NCI-H187 (cell line): Measurements from ENCODE around the gene CAMK1.
"Not testable (repeated sequence)": the region's sequence is repeated elsewhere in the genome, so short reads cannot be mapped to it uniquely, and the experiment has no call there.

Source experiments
- DNase-seq, 2 experiments: peaks; one replicate each; lab custom pipeline; 2025; lab: John Stamatoyannopoulos, UW

The CAMK1 gene

DNA sequence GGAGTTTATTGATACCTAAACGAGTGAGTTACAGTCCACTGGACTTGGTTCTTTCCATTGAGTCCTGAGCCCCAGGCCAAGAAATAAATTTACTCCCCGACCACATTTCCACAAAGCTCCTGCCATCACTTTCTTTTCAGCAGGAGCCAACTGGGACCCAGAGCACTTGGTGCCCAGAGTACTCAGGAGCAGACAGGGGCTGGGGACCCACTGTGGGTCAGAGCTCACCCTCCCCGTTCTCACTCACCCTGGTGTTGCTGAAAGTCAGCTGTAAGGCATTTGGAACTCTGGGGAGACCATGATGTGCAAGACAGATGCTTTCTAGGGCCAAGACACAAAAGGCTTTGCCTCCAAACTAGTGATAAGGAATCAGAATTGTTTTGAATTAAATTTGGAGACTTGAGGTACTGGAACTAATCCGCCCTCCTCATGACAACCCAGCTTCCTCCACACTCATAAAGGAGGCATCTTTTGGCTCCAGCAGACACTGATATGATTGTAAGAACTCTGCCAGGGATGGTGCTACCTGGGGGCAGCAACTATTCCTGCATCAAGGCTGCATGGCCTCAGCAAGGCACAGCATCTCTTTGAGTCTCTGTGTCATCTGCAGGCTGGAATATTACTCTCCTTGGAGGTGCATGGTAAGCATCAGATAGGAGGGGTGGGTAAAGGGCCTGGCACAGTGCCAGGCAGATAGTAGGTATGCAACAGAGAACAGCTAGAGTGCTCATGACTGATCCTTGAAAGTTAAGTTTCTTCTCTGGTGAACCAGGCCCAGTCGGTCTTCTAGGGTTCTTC, 7.3 kb upstream of the CAMK1 start:
- no peak for DNase-seq

DNA sequence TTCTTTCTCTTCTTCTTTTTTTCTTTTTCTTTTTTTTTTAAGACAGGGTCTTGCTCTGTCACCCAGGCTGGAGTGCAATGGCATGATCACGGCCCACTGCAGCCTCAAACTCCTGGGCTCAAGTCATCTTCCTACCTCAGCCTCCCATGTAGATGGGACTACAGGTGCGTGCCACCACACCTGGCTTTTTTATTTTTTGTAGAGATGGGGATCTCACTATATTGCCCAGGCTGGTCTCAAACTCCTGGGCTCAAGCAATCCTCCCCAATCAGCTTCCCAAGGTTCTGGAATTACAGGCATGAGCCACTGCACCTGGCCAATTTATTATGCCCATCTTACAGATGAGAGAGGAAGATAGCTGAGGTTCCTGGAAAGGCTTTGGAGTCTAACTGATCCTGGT, 1.3 kb upstream of the CAMK1 start:
- DNase-seq, result not testable (repeated sequence)

DNA sequence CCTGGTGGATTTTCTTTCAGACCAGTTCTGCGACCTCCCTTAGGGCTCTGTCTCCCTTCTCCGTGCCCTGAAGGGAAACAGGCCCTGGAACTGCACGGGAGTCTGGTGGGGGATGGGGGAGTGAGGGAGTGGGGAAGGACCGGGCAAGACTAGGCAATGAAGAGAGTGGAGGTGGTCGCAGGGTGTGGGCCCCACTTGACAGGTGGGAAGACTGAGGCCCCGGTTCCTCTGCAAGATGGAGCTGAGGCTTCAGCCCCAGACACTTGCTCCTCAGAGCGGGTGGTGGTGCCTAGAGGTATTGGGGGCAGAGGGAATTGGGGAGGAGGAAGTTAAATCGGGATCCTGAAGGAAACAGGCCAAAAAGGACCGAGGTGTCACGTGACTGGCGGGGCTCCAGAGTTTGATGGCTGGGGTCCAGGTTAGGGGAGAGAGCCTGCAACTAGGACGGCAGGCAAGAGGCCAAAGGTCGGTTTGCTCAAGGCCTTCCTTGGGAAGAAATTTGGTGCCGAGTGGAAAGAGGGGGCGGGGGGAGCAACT, 597 bp upstream of the CAMK1 start:
- DNase-seq, result no peak

DNA sequence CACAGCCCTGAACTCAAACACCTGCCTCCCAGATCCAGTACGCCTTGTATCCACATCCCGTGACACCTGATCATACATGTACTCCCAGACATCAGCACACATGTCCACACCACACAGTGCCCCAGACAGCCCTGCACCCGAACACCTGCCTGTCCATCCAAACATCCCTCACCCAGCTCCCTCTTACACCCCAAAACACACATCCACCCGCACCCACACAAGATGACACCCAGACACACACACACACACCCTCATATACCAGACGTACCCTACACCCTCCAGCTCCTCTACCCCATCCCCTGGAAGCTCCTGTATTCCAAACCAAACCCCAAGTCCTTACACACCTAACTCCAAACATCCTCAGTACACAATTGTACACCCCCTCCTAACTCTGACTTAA, 735 bp downstream of the CAMK1 start:
- DNase-seq, result no peak

DNA sequence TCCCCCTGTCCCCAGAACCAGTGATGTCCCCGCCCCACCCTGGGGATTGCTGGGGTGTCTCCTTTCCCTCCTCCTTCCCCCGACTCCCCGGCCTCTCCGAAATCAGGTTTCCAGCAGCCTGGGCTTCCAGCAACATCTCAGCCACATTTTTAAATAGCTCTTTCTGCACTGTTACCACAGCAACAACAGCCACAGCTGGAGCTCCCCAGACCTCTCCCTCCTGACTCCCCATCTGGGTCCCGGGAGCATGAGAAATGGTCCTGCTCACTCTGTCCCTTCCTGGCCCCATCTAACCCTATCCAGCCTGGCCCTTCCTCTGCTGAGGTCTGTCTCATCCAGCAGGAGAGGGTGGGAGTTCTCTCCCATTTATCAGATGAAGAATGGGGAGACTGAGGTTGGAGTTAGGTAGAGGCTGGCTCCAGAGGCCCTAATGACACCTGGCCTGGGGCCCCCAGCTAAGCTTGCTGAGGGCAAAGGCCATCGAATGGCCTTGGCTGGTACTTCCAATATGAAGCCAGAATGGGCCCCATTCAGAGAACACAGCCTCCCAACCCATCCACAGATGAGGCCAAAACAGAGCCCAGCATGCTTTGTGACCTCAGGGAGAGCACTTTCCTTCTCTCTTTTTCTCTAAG, 1.5 kb downstream of the CAMK1 start:
- no peak for DNase-seq

DNA sequence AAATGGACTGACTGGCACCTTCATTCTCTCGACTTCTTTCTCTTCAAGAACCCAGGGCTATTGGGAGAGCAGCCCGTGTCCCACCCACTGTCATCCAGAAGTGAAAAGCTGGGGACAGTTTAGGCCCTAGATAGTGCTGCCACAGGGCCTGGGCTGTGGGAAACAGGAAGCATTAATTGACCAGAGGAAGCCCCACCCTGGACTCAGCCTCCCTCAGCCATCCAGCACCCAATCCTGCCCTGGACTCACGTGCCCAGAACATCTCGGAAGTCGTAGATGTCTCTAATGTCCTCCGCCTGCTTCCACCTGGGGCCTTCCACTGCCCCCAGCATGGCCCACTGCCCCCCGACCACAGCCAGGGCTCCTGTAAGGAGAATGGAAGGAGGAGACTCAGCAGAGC, 2.3 kb downstream of the CAMK1 start:
- no peak for DNase-seq

DNA sequence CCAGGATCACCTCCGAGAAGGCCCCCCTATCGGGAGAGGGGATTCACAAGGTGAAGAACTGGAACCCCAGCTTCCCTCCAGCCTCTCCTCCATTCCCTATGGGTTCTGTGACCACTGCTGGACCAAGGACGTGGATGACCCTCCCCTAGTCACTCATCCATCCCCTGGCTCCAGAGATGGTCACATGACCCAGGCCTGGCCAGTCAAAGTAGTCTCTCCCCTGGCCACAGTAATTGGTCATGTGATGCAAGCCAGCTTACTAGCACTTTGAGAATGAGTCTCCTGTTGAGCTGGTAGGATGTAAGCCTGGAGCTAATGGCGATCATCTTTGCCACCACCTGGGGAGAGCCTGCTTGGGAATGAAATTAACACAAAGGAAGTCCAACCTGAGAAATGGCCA, 3.9 kb downstream of the CAMK1 start:
- DNase-seq, result no peak

DNA sequence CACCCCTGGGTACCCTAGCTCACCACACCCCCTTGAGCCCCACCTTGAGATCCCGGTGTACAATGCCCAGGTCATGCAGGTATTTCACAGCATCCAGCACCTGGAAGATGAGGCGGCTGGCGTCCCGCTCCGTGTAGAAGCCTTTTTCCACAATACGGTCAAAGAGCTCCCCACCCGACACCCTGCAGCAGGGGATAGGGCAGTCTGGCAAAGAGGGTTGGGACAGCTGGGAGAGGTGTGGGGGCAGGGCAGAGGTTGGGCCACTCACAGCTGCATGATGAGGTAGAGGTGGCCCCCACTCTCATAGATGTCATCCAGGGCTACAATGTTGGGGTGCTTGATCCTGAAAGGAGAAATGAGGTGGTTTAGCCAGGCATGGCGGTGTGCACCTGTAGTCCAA, 6.9 kb downstream of the CAMK1 start:
- no peak for DNase-seq

DNA sequence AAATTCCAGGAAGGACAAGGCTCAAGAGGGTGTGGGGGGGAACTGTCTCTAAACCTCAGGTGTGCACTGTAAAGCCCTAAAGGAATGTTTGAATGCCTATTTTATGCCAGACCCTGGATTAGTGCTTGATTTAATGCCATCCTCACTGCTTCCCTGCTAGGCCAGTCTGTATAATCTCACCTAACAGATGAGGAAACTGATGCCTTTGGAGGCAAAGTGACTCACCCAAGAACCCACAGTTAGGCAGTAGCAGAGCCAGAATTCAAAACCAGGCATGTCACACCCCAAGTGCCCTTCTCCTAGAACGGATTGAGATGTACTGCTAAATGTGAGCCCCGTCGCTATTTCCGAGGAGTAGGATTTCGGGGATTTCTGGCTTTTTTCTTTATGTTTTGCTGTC, 7.8 kb downstream of the CAMK1 start:
- no peak for DNase-seq

DNA sequence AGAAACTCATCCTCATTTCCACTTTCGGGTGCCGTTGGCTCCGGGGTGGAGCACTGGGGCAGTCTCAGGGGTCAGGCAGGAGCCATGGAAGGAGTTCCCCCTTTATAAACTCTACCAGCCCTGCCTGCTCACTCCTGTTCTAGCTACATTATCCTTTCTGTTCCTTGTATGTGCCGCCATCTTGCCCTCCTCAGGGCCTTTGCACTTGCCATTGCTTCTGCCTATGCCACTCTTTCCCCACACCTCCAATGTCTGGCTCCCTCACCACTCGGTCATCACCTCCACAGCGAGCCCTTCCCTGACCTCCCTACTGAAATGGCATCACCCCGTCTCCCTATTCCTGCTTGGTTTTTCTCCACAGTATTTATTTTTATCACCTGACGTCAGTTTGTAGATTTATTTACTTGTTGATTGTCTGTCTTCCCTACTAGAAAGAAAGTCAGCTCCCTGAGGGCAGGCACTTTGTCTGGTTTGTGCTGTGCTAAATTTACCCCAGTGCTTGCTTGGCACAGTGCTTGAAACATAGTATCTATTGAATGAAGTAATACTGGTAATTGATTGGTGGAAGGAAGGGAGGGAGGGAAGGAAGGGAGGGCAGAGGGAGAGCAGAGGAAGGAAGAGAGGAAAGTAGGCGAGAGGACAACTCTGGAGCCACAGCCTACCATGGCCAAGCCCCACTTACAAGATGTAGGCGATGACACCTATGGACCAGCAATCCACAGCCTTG, 8.8 kb downstream of the CAMK1 start:
- no peak for DNase-seq

DNA sequence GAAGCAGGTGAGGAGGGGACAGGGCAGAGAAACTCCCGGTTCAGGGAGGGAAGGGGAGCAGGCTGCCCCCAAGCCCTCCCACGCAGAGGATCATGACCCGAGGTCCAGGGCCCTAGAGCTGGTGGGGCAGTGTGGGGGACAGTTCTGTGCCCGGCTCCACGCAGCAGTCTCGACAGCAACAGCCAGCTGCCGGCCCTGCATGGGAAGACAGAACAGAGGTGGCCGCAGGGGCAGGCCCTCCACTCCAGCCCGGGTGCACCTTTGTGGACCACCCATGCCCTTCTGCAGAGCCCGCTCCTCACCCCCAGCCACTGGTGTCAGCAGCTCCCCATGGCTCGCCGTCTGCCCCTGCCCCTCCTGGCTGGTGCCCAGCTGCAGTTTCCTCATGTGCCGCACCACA, 12.3 kb downstream of the CAMK1 start:
- no peak for DNase-seq

DNA sequence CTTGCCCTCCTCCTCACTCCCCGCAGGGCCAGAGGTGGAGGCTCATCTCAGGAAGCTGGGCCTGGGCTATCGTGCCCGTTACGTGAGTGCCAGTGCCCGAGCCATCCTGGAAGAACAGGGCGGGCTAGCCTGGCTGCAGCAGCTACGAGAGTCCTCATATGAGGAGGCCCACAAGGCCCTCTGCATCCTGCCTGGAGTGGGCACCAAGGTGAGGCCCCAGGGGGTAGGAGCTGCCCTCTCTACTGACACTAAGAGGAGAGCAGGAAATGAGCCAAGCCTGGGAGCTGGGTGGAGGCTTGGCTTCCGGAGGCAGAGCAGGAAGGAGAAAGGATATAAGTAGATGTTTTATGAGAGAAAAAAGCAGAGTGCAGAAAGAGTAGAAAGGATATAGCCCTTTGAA, 15.1 kb downstream of the CAMK1 start:
- no peak for DNase-seq

DNA sequence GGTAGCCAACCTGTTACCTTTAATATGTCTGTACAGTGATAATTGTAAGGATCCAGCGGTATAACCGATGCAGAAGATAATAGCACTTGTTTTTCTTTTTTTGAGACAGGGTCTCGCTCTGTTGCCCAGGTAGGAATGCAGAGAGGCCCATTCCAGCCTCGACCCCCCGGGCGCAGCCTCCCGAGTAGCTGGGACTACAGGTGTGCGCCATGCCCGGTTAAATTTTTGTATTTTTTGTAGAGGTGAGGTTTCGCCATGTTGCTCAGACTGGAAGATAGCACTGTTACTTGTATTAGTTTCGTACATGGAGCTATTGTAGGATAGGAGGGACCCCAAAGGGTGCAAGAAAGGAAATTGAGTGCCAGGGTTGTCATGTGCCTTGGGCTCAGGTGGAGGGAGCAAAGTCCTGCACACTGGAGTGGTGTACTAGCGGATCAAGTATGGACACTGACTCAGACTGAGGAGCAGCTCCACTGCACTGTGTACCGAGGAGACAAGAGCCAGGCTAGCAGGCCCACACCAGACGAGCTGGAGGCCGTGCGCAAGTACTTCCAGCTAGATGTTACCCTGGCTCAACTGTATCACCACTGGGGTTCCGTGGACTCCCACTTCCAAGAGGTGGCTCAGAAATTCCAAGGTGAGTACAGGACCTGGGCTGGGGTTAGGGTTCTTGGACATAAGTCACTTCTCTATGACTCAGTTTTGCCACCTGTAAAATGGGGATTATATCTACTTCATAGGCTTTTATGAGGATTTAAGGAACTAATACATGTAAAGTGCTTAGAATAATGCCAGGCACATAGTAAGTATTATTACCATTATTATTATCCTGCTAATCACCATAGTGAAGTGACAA, 19.0 kb downstream of the CAMK1 start:
- DNase-seq, result no peak

DNA sequence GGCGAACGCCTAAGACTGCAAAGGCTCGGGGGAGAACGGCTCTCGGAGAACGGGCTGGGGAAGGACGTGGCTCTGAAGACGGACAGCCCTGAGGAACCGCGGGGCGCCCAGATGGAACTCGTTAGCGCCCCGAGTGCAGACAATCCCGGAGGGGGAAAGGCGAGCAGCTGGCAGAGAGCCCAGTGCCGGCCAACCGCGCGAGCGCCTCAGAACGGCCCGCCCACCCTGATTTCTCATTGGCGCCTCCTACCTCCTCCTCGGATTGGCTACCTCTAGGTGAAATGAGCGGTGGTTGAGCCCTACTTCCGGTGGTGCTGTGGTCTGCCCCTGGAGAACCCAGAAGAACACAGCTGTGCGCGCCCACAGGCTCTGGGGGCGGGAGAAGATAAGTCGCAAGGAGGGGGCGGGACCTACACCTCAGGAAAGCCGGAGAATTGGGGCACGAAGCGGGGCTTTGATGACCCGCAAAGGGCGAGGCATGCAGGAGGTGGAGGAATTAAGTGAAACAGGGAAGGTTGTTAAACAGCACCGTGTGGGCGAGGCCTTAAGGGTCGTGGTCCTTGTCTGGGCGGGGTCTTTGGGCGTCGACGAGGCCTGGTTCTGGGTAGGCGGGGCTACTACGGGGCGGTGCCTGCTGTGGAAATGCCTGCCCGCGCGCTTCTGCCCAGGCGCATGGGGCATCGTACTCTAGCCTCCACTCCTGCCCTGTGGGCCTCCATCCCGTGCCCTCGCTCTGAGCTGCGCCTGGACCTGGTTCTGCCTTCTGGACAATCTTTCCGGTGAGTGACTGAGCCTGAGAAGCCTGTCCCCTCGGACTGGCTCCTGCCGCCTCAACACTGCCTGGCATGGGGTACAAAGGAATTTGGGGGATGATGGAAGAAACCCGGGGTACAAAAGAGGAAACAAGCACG, 19.8 kb downstream of the CAMK1 start, which contains the start of gene OGG1:
Gene OGG1, plus strand, starts transcription at position 308 of the 911 bp plus-strand sequence. Its CDS starts 335 bp downstream, at position 643.
- peak; percentile 87 to 93 for DNase-seq

DNA sequence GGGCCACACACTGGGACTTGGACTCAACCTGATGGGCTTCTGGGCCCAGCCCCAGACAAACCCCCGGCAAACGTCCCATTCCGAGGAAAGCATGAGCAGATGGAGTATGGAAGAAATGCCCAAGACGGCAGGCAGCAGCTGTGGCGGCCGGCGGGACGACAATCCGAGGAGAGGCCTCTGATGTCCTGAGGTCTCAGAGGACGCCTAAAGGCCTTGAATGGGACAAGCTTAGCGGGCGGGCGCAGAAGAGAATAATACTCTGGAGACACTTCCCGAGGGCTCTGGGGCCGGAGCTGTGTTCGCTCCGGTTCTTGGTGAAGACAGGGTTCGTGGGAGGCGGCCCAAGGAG, 20.5 kb downstream of the CAMK1 start:
- DNase-seq, result no peak

DNA sequence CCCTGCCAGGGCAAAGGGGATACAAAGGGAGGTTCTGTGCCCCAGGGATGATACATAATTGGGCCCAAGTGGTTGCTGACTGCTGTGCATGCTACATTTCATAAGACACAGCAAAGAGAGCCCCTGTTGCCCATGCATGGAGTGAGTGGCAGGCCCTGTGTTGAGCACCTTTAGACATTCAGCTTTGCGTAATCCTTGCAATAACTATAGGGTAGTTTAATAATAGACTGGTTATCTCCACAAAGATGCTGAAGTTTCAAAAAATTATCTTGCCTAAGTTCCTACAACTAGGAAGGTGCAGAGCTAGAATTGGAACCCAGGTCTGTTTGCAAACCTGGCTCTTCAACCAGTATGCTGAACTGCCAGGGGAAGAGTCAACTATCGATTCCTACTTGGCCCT, 21.7 kb downstream of the CAMK1 start:
- no peak for DNase-seq

DNA sequence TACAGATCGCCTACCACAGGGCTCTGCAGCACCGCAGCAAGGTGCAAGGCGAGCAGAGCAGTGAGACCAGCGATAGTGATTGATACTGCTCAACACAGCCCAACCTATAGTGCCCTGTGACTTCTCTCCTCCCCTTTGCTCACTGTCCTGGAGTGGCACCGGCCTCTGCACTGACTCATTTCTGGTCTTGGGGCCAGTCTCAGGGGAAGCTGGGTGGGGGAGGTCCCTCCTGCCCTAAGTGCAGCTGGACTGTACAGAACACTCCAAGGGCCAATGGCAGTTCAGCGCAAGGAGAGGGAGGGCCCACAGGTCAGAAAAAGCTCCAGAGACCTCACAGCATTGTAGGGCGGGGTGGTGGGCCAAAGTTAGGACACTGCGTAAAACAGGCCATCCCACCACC, 22.5 kb downstream of the CAMK1 start:
- no peak for DNase-seq

DNA sequence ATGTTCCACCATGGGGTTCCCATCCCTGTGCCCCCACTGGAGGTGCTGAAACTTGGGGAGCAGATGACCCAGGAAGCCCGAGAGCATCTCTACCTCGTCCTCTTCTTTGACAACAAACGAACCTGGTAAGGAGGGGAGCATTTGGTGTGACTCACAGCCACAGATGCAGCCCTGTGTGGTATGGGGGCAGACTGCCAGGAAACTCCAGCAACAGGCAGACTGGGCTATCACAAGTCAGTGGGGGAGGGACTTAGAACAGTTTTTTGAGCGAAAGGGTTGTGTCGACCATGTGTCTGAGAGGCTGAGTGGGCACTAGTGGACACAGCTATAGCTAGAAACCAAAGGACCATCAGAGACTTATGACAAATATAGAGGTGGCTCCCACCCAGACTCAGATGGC, 23.4 kb downstream of the CAMK1 start:
- no peak for DNase-seq

DNA sequence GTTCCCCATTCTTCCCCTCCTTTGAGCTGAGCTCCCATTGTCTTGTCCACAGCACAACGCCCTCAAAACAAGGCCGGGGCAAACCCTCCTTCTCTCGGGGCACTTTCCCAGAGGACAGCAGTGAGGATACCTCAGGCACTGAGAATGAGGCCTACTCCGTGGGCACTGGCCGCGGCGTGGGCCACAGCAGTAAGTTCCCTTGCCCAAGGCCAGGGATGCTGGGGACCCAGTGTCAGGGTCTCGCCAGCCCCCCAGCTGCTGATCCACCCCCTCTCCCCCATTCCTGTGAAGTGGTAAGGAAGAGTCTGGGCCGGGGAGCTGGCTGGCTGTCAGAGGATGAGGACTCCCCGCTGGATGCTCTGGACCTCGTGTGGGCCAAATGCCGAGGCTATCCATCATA, 24.2 kb downstream of the CAMK1 start:
- no peak for DNase-seq

DNA sequence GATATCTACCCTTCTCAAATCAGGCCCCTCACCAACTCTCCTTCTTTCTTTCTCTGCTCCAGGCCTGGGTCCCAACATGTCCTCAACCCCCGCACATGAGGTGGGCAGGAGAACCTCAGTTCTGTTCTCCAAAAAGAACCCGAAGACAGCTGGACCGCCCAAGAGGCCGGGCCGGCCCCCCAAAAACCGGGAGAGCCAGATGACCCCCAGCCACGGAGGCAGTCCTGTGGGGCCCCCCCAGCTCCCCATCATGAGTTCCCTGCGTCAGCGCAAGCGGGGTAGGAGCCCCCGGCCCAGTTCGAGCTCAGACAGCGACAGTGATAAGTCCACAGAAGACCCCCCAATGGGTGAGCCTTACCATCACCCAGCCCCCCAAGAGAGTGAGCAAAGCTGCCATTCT, 25.6 kb downstream of the CAMK1 start:
- DNase-seq, result no peak

DNA sequence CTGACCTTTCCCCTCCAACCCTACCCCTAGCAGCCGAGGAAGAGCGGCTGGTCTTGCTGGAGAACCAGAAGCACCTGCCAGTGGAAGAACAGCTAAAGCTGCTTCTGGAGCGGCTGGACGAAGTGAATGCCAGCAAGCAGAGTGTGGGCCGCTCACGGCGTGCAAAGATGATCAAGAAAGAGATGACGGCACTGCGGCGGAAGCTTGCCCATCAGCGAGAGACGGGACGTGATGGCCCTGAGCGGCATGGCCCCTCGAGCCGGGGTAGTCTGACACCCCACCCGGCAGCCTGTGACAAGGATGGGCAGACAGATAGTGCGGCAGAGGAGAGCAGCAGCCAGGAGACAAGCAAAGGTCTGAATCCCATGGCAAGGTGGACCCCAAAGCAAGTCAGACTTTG, 26.2 kb downstream of the CAMK1 start:
- DNase-seq, result no peak
